ENCODE data around the gene PPP1R18.

GRCh38 chr6:30681766-30682142, 4.7 kb downstream of the PPP1R18 start:
- TF ChIP-seq CTCF (IDR thresholded peaks at IDR 0.05) (no peak), ZFX (IDR thresholded peaks at IDR 0.05; ENCODE audit: borderline replicate concordance) (no peak)
